Measurements from ENCODE around the gene CTNNBL1. TPM values are rescaled to one million over a fixed set of nuclear protein-coding genes. Genes with fewer than 3 reads are reported as not detected.

The CTNNBL1 gene
- total RNA-seq, 2 donors from 2014 or later, result 8.6 to 17.4 TPM

GRCh38 chr20:37789408-37789807 lies 95.6 kb downstream of the CTNNBL1 start:
- Histone ChIP-seq H3K9me3 (no peaks in the 10 kb centered on the region), H3K27ac (no peak overlapping the region), H3K4me1 (no peaks in the 10 kb centered on the region), H3K4me3 (no peak overlapping the region), H3K36me3 (replicated peaks in 1 of 2; ENCODE audit: insufficient read depth in 1 of 2, low read depth in 2 of 2) (peaks cover 0 to 4% of the 10 kb centered on the region in 2 donors), H3K27me3 (no peaks in the 10 kb centered on the region)
- intact Hi-C loops (cut with DNase I), result no loop called here
- no peak for TF ChIP-seq POLR2A (IDR thresholded peaks at IDR 0.05)
- TF ChIP-seq, protein P1, sequence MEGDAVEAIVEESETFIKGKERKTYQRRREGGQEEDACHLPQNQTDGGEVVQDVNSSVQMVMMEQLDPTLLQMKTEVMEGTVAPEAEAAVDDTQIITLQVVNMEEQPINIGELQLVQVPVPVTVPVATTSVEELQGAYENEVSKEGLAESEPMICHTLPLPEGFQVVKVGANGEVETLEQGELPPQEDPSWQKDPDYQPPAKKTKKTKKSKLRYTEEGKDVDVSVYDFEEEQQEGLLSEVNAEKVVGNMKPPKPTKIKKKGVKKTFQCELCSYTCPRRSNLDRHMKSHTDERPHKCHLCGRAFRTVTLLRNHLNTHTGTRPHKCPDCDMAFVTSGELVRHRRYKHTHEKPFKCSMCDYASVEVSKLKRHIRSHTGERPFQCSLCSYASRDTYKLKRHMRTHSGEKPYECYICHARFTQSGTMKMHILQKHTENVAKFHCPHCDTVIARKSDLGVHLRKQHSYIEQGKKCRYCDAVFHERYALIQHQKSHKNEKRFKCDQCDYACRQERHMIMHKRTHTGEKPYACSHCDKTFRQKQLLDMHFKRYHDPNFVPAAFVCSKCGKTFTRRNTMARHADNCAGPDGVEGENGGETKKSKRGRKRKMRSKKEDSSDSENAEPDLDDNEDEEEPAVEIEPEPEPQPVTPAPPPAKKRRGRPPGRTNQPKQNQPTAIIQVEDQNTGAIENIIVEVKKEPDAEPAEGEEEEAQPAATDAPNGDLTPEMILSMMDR (IDR thresholded peaks at IDR 0.05), result no peak
- 83 to 88% methylated on average over 1 of the region's 1 CpG for WGBS, 2 donors
- no peak for ATAC-seq
- DNase-seq, result no peak

DNA sequence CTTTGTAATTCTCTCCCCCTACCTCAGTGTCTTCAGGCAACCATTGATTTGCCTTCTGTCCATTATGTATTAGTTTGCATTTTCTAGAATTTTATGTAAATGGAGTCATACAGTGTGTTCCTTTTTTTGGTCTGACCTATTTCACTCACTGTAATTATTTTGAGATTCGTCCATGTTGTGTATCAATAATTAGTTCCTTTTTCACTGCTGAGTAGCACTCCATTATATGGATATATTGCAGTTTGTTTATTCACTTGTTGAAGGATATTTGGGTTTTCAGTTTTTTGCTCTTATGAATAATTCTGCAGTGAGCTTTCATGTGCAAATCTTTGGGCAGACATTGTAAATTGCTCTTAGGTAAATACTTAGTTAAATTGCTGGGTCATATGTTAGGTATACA lies 97.1 kb downstream of the CTNNBL1 start:
- Histone ChIP-seq H3K27ac (no peak overlapping the region), H3K4me1 (no peaks in the 10 kb centered on the region), H3K36me3 (replicated peaks in 1 of 2; ENCODE audit: insufficient read depth in 1 of 2, low read depth in 2 of 2) (peaks cover 0 to 4% of the 10 kb centered on the region in 2 donors), H3K27me3 (no peaks in the 10 kb centered on the region), H3K4me3 (no peak overlapping the region), H3K9me3 (no peaks in the 10 kb centered on the region)
- 77 to 90% methylated on average over 1 of the region's 1 CpG for WGBS, 2 donors
- ATAC-seq (no peak), DNase-seq (no peak)
- intact Hi-C loops (cut with DNase I), result no loop called here
- no peak for TF ChIP-seq POLR2A (IDR thresholded peaks at IDR 0.05)

DNA sequence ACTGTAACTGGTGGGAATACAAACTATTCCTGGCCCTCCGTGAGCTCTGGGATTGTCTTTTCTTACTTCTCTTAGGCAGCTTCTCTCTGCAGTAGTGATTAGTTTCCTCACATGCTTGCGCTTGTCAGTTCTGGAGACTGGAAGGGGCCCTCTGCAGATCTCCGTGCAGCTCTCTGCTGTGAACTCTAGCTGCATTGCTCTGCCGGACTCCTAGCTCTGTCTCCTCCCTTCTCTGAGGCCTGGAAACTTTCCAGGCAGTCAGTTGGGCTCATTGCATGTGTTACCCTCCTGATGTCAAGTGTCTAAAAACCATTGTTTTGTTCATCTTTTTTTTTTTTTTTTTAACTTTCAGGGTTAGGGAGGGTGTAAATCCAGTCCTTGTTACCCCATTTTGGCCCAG lies 102.3 kb downstream of the CTNNBL1 start:
- no peak overlapping the region for H3K27ac ChIP-seq
- intact Hi-C loops (cut with DNase I), result no loop called here
- no peak for DNase-seq
- H3K4me1 ChIP-seq, result no peaks in the 10 kb centered on the region
- ATAC-seq, result no peak
- no peaks in the 10 kb centered on the region for H3K27me3 ChIP-seq
- peaks cover 0 to 3% of the 10 kb centered on the region in 2 donors for H3K36me3 ChIP-seq (replicated peaks in 1 of 2; ENCODE audit: insufficient read depth in 1 of 2, low read depth in 2 of 2)
- WGBS, 2 donors, result 92 to 97% methylated on average over 4 of the region's 4 CpGs
- TF ChIP-seq POLR2A (IDR thresholded peaks at IDR 0.05), result no peak
- TF ChIP-seq, protein P1 (IDR thresholded peaks at IDR 0.05), result no peak
- no peak overlapping the region for H3K4me3 ChIP-seq
- no peaks in the 10 kb centered on the region for H3K9me3 ChIP-seq

- intact Hi-C loops (cut with DNase I), result no loop called here
- TF ChIP-seq, protein P1 (IDR thresholded peaks at IDR 0.05), result no peak
- 78 to 86% methylated on average over 7 of the region's 7 CpGs for WGBS, 2 donors
- Histone ChIP-seq H3K27ac (no peak overlapping the region), H3K9me3 (no peaks in the 10 kb centered on the region), H3K36me3 (replicated peaks in 1 of 2; ENCODE audit: insufficient read depth in 1 of 2, low read depth in 2 of 2) (peaks cover 0 to 3% of the 10 kb centered on the region in 2 donors), H3K4me3 (no peak overlapping the region), H3K27me3 (no peaks in the 10 kb centered on the region), H3K4me1 (no peaks in the 10 kb centered on the region)
- DNase-seq (no peak), ATAC-seq (no peak)
These were observed 102.9 kb downstream of the CTNNBL1 start for GRCh38 chr20:37796733-37797132.

GRCh38 chr20:37797669-37798175 lies 103.9 kb downstream of the CTNNBL1 start:
- Histone ChIP-seq H3K27ac (no peak overlapping the region), H3K4me3 (no peak overlapping the region), H3K9me3 (no peaks in the 10 kb centered on the region), H3K27me3 (no peaks in the 10 kb centered on the region), H3K4me1 (no peaks in the 10 kb centered on the region), H3K36me3 (replicated peaks in 1 of 2; ENCODE audit: insufficient read depth in 1 of 2, low read depth in 2 of 2) (peaks cover 0 to 3% of the 10 kb centered on the region in 2 donors)
- ATAC-seq (no peak), DNase-seq (no peak)
- TF ChIP-seq POLR2A (IDR thresholded peaks at IDR 0.05), result no peak
- TF ChIP-seq, protein P1 (IDR thresholded peaks at IDR 0.05), result no peak
- intact Hi-C loops (cut with DNase I), result no loop called here
- WGBS, 2 donors, result 89 to 94% methylated on average over 4 of the region's 4 CpGs
